ENCODE measurements around the gene FBXL20. TPM values are rescaled to one million over a fixed set of nuclear protein-coding genes. Genes with fewer than 3 reads are reported as not detected.

The FBXL20 gene
- total RNA-seq, 1 experiment from 2014 or later, result 9.9 TPM

DNA sequence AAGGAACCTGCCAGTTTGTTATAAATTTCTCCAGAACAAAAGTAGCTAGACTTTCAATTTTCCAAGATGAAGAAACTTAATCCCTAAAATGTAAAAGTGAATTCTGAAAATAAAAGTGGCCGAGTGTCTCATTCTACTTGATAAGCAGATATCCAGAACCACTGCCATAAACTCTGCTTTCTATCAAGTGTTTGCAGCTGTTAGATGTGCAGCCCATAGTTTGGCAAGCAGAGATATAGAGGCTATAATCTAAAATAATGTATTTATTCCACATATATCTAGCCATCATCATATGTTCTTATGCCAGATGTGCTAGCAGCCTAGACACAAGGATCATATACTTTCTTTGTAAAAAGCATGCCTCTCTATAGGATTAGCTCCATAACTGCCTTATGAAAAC is 14.7 kb upstream of the FBXL20 start:
- TF ChIP-seq SIN3A (IDR thresholded peaks at IDR 0.05; ENCODE audit: borderline replicate concordance, insufficient read depth, low read depth, low read length) (no peak), TCF7L2 (IDR thresholded peaks at IDR 0.05; ENCODE audit: low read depth, low read length) (no peak), POLR2AphosphoS5 (IDR thresholded peaks at IDR 0.05; ENCODE audit: low read depth, low read length) (no peak)
- TF ChIP-seq, protein P1, sequence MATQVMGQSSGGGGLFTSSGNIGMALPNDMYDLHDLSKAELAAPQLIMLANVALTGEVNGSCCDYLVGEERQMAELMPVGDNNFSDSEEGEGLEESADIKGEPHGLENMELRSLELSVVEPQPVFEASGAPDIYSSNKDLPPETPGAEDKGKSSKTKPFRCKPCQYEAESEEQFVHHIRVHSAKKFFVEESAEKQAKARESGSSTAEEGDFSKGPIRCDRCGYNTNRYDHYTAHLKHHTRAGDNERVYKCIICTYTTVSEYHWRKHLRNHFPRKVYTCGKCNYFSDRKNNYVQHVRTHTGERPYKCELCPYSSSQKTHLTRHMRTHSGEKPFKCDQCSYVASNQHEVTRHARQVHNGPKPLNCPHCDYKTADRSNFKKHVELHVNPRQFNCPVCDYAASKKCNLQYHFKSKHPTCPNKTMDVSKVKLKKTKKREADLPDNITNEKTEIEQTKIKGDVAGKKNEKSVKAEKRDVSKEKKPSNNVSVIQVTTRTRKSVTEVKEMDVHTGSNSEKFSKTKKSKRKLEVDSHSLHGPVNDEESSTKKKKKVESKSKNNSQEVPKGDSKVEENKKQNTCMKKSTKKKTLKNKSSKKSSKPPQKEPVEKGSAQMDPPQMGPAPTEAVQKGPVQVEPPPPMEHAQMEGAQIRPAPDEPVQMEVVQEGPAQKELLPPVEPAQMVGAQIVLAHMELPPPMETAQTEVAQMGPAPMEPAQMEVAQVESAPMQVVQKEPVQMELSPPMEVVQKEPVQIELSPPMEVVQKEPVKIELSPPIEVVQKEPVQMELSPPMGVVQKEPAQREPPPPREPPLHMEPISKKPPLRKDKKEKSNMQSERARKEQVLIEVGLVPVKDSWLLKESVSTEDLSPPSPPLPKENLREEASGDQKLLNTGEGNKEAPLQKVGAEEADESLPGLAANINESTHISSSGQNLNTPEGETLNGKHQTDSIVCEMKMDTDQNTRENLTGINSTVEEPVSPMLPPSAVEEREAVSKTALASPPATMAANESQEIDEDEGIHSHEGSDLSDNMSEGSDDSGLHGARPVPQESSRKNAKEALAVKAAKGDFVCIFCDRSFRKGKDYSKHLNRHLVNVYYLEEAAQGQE (IDR thresholded peaks at IDR 0.05; ENCODE audit: insufficient read depth in 1 of 2, low read depth in 2 of 2, low read length in 1 of 2), result no peak
- TF ChIP-seq, protein P2, sequence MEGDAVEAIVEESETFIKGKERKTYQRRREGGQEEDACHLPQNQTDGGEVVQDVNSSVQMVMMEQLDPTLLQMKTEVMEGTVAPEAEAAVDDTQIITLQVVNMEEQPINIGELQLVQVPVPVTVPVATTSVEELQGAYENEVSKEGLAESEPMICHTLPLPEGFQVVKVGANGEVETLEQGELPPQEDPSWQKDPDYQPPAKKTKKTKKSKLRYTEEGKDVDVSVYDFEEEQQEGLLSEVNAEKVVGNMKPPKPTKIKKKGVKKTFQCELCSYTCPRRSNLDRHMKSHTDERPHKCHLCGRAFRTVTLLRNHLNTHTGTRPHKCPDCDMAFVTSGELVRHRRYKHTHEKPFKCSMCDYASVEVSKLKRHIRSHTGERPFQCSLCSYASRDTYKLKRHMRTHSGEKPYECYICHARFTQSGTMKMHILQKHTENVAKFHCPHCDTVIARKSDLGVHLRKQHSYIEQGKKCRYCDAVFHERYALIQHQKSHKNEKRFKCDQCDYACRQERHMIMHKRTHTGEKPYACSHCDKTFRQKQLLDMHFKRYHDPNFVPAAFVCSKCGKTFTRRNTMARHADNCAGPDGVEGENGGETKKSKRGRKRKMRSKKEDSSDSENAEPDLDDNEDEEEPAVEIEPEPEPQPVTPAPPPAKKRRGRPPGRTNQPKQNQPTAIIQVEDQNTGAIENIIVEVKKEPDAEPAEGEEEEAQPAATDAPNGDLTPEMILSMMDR (IDR thresholded peaks at IDR 0.05), result no peak
- no peaks in the 10 kb centered on the region for H3K9me3 ChIP-seq (ENCODE audit: control insufficient read depth, insufficient read depth, low read depth, low read length)
- intact Hi-C loops (cut with micrococcal nuclease; ENCODE audit: unreplicated experiment), result no loop called here
- in situ Hi-C loops (cut with HindIII; ENCODE audit: low pct_unique_long_range_greater_than_20kb, low sequenced_read_pairs), result no loop called here
- no peak overlapping the region for H3K4me3 ChIP-seq (ENCODE audit: low read depth in 2 of 2, low read length in 2 of 2)
- no peak for DNase-seq (ENCODE audit: low read depth, low spot score)
- no peaks in the 10 kb centered on the region for H3K27me3 ChIP-seq (ENCODE audit: control insufficient read depth, insufficient read depth, low read length)
- TSS peak; percentile 48 for BruUV-seq (replicated peaks)
- POLR2A ChIA-PET, result no interaction called here
- CTCF ChIA-PET, result no interaction called here
- no peak for ATAC-seq
- H3K4me1 ChIP-seq (ENCODE audit: control insufficient read depth, insufficient read depth, low read length), result no peaks in the 10 kb centered on the region
- no peak overlapping the region for H3K27ac ChIP-seq (ENCODE audit: low read length)
- no peaks in the 10 kb centered on the region; the same call in 1 of the 2 replicates for H3K36me3 ChIP-seq (ENCODE audit: control insufficient read depth, insufficient read depth, low read length)

DNA sequence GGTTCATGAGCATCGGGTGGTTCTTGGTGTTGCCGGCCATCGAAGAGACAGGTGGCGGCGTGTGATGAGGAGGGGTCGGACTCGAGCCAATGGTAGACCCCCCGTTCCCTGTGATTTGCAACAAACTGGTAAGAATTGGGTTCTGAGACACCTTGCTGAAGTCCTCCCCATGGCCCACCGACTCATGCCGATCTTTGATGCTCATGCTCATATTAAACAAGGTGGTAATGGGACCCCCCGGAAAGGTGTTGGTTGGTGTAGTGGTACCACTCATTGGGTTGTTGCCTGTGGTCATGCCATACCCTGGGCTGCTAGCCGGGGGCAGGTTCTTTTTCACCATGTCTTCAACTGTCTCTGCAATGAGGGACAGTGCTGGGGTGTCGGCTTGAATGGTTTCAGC is 8.9 kb upstream of the FBXL20 start:
- ChIA-PET CTCF (no interaction called here), POLR2A (no interaction called here)
- TF ChIP-seq, protein P1 (IDR thresholded peaks at IDR 0.05; ENCODE audit: insufficient read depth in 1 of 2, low read depth in 2 of 2, low read length in 1 of 2), result no peak
- TF ChIP-seq, protein P2 (IDR thresholded peaks at IDR 0.05), result no peak
- TF ChIP-seq TCF7L2 (IDR thresholded peaks at IDR 0.05; ENCODE audit: low read depth, low read length), result no peak
- no peak for TF ChIP-seq SIN3A (IDR thresholded peaks at IDR 0.05; ENCODE audit: borderline replicate concordance, insufficient read depth, low read depth, low read length)
- no peak for TF ChIP-seq POLR2AphosphoS5 (IDR thresholded peaks at IDR 0.05; ENCODE audit: low read depth, low read length)
- H3K9me3 ChIP-seq (ENCODE audit: control insufficient read depth, insufficient read depth, low read depth, low read length), result no peaks in the 10 kb centered on the region
- peaks cover 9% of the 10 kb centered on the region for H3K36me3 ChIP-seq (ENCODE audit: control insufficient read depth, insufficient read depth, low read length)
- no peak for DNase-seq (ENCODE audit: low read depth, low spot score)
- intact Hi-C loops (cut with micrococcal nuclease; ENCODE audit: unreplicated experiment), result no loop called here
- no TSS peak for BruUV-seq (replicated peaks)
- H3K27me3 ChIP-seq (ENCODE audit: control insufficient read depth, insufficient read depth, low read length), result no peaks in the 10 kb centered on the region
- H3K27ac ChIP-seq (ENCODE audit: low read length), result no peak overlapping the region
- no peak for ATAC-seq
- in situ Hi-C loops (cut with HindIII; ENCODE audit: low pct_unique_long_range_greater_than_20kb, low sequenced_read_pairs), result no loop called here
- no peak overlapping the region for H3K4me3 ChIP-seq (ENCODE audit: low read depth in 2 of 2, low read length in 2 of 2)
- H3K4me1 ChIP-seq (ENCODE audit: control insufficient read depth, insufficient read depth, low read length), result no peaks in the 10 kb centered on the region; the same call in 1 of the 2 replicates
